Motor neuron (in vitro differentiated cells): ENCODE measurements around the gene XPOT. TPM values are rescaled to one million over a fixed set of nuclear protein-coding genes. Genes with fewer than 3 reads are reported as not detected.

Experiments used
- ATAC-seq, 8 experiments: fragments of 200-7000 bp; cut with Tn5 transposase; replicated peaks in 6 of 8; 2 replicates each; pipeline ENCODE4 v1.8.0; 2021; ENCODE audit warnings: mild to moderate bottlenecking in 8 of 8, moderate library complexity in 8 of 8
- H3K27ac ChIP-seq, 2 donors: fragments of 250-450 bp; sonication (Bioruptor Pico); 2 replicates each; pipeline ENCODE4 v1.9.0; 2021; ENCODE audit warnings: antibody characterized with exemption in 2 of 2, mild to moderate bottlenecking in 2 of 2, moderate library complexity in 1 of 2
- H3K4me1 ChIP-seq, 2 donors: fragments of 250-450 bp; sonication (Bioruptor Pico); replicated peaks in 1 of 2; 2 replicates each; pipeline ENCODE4 v1.6.1; 2021; ENCODE audit warnings: antibody characterized with exemption in 2 of 2, mild to moderate bottlenecking in 2 of 2, moderate library complexity in 1 of 2
- H3K4me3 ChIP-seq, 5 donors: fragments of 250-450 bp; sonication (Bioruptor Pico); 2 replicates each; pipeline ENCODE4 v1.9.0; 2021; ENCODE audit warnings: antibody characterized with exemption in 5 of 5, mild to moderate bottlenecking in 5 of 5, moderate library complexity in 4 of 5
- WGBS, 10 experiments: fragments of 450-650 bp; shearing (Covaris generic); methylation state at CpG; one replicate each; pipeline ENCODE4 v1.0.0; 2022; 5-methylcytosine and 5-hydroxymethylcytosine counted together
- in situ Hi-C, 9 experiments: fragments of 400-800 bp; cut with MboI; loops; one replicate each; pipeline ENCODE4 v1.15.0; 2021; ENCODE audit warnings: low sequenced_read_pairs in 9 of 9, low pct_unique_long_range_greater_than_20kb in 2 of 9; ENCODE audit not compliant: unreplicated experiment in 9 of 9
- total RNA-seq, 8 experiments: library from RNA; unstranded; fragments of 300-600 nt; gene quantifications; 2 replicates each; pipeline versions ENCODE4 v1.2.3 to v1.2.4, GENCODE V29; 2022

XPOT gene
- total RNA-seq, 8 experiments from 2014 or later, result 56.6 to 145 (median 74.6) TPM

DNA sequence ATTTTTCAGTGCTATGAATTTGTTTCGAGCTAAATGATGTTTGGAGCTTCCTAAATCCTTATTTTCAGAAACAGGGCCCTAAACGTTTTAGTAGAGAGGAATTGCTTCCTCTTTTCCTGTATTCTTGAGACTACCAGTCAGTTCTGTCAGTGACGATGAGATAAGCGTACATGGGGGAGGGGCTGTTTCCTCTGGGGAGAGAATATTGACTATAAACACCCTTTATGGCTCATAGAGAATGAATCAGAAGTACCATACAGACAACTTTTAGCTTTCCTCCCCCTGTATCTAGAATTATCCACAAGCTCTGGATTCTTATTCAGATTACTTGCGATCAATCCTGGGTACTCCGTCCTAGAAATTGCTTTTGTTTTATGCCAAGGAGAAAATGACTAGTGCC lies 52.8 kb downstream of the XPOT start:
- no peak overlapping the region for H3K27ac ChIP-seq
- 50 to 100% (median 73%) methylated on average over 2 to 6 of the region's 6 CpGs for WGBS, 10 experiments
- no peak for ATAC-seq

DNA sequence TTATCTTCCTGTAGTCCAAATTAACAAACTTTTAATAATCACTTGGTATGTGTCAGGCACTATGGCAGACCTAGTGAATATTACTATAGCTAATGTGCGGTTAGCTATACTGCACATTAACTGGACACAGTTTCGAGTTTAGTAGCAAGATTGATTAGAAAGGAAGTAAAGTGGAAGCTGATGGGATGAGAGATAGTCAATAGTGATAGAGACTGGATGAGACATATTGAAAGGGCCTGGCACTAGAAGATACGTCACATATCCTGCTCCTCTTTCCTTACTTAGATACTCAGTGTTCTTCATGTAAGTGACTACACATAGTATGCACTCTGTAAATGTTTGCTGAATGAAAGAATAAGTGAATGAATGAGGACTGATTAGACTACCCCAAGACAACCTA lies 53.3 kb downstream of the XPOT start:
- H3K27ac ChIP-seq, result no peak overlapping the region
- peaks cover 5 to 14% of the 10 kb centered on the region in 2 donors for H3K4me1 ChIP-seq
- H3K4me3 ChIP-seq, result no peak overlapping the region
- in situ Hi-C loops, result no loop called here
- no peak for ATAC-seq
- WGBS, 10 experiments, result 81 to 100% (median 94%) methylated on average over 1 to 3 of the region's 3 CpGs; no CpG with 5 or more reads in 2 of the 10 experiments

More for the DNA sequence above, 52.8 kb downstream of the XPOT start:
- Histone ChIP-seq H3K4me3 (no peak overlapping the region), H3K4me1 (peaks cover 5 to 14% of the 10 kb centered on the region in 2 donors)
- in situ Hi-C loops, result no loop called here

DNA sequence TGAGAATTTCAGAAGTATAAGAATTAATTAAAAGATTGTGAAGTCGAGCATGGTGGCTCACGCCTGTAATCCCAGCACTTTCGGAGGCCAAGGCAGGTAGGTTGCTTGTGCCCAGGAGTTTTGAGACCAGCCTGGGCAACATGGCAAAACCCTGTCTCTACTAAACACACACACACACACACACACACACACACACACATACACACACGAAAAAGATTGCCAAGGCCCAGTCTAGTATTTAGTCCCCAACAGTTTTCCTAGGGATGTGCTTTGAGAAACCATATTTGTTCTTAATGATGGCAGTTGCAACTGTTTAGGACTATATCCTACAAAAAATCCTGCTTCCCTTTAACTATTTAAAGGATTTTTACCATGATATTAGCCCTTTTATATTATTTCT lies 53.7 kb downstream of the XPOT start:
- H3K4me3 ChIP-seq, result no peak overlapping the region
- H3K27ac ChIP-seq, result no peak overlapping the region
- H3K4me1 ChIP-seq, result peaks cover 5 to 13% of the 10 kb centered on the region in 2 donors
- in situ Hi-C loops, result no loop called here
- ATAC-seq, result no peak
- WGBS, 10 experiments, result 57 to 100% (median 93%) methylated on average over 1 to 4 of the region's 4 CpGs; no CpG with 5 or more reads in 5 of the 10 experiments

DNA sequence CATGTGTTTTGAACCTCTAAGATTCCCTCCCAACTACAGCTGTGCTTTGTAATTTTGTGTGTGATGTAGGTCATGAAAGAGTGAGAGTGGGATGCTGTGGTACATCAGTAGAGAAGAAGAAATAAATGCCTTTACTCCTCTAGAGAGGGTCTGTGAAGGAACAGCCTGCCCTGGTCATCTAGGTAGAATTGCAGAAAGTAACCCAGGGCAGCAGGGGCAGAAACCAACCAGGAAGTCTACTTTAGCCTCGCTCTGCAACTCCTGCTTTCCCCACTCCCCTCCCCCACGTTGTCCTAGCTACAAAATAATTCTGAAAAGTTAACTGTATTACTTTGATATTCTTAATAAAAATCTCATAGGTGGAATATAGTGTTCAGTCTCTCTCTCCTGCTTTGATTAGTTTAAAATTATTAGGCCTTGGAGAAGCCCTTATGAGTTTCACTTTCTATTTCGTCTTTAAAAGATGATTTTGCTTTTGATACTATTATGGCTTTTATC lies 55.3 kb downstream of the XPOT start:
- Histone ChIP-seq H3K27ac (no peak overlapping the region), H3K4me3 (no peak overlapping the region), H3K4me1 (peaks cover 5% of the 10 kb centered on the region in 2 donors)
- peak in 3 of 8 experiments; percentile 20 to 49 (median 36) for ATAC-seq
- 5 to 100% (median 72%) methylated on average over 1 to 3 of the region's 3 CpGs for WGBS, 10 experiments
- in situ Hi-C loops, result no loop called here

DNA sequence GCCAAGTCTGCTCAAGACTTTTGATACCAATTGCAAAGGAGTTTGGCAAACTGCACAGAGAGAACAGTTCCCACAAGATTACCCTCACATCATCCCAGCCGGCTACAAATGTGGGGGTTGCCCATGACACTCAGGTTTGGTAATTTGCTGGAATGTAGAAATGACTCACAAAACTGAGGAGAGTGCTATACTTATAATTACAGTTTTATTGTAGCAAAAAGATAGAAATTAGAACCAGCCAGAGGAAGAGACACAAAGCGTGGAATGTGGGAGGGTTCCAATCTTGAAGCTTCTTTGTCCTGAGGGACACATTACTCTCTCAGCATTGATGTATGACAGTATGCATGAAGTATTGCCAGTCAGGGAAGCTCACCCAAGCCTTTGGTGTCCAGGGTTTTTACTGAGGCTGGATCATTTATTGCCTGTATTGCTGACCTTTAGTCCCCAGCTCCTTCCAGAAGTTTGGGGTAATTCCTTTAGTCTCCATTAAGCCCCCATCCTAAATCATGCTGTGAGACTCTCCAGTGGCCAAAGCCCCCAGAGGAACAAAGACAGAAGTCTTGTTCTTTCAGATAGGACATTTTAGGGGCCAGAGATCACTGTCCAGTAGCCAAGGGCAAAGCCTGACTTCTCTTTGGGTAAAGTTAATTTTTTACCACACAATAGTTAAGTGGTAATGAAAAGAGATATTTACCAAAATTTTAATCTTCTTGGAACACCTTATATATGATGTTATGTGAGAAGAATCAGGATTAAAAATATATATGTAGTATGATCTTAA lies 57.6 kb downstream of the XPOT start:
- in situ Hi-C loops, result no loop called here
- H3K27ac ChIP-seq, result no peak overlapping the region
- H3K4me1 ChIP-seq, result peaks cover 5% of the 10 kb centered on the region in 2 donors
- H3K4me3 ChIP-seq, result no peak overlapping the region
- WGBS, 10 experiments, result 0 to 100% (median 36%) methylated on average over 1 to 2 of the region's 2 CpGs; no CpG with 5 or more reads in 2 of the 10 experiments
- peak in 7 of 8 experiments; percentile 32 to 80 (median 62) for ATAC-seq

DNA sequence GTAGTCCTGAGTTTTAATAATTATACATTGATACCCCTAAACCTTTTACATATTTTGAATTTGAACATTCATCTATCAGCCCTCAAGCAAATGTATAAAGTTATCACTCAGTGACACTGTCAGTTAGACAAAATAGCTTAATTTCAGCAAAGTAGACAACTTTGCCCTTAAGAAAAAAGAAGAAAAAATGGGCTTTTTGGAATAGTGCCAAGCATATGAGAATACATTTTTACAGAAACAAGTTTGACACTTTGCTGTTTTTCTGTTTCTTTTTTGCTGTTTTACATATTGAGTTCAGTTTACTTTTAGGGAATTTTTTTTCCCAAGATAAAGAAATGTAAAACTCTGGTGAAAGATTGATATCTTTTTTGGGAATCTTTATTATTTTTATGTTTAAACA lies 62.0 kb downstream of the XPOT start:
- H3K27ac ChIP-seq, result no peak overlapping the region
- in situ Hi-C loops, result no loop called here
- ATAC-seq, result no peak
- no peak overlapping the region for H3K4me3 ChIP-seq
- peaks cover 5% of the 10 kb centered on the region in 2 donors for H3K4me1 ChIP-seq

DNA sequence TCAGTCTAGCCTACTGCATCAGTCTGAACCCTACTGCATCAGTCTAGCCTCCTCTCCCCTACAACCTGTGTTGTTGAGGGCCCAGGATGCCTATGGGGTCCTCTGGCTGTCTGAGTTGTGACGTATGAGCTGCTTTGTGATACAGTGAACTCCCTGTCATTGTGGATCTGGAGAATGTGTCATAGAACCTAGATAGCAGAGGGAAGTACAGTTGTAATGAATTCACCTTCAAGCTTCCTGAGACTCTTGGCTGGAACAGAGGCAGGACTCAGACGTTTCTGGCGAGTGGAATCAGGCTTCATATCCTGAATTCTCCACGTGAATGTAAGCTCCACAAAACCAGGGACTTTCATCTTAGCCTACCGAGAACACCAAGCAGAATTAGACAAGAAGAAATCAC lies 64.8 kb downstream of the XPOT start:
- Histone ChIP-seq H3K27ac (no peak overlapping the region), H3K4me3 (no peak overlapping the region), H3K4me1 (no peaks in the 10 kb centered on the region)
- no peak for ATAC-seq
- in situ Hi-C loops, result no loop called here
- WGBS, 10 experiments, result 71 to 100% (median 85%) methylated on average over 1 to 5 of the region's 5 CpGs; no CpG with 5 or more reads in 4 of the 10 experiments

DNA sequence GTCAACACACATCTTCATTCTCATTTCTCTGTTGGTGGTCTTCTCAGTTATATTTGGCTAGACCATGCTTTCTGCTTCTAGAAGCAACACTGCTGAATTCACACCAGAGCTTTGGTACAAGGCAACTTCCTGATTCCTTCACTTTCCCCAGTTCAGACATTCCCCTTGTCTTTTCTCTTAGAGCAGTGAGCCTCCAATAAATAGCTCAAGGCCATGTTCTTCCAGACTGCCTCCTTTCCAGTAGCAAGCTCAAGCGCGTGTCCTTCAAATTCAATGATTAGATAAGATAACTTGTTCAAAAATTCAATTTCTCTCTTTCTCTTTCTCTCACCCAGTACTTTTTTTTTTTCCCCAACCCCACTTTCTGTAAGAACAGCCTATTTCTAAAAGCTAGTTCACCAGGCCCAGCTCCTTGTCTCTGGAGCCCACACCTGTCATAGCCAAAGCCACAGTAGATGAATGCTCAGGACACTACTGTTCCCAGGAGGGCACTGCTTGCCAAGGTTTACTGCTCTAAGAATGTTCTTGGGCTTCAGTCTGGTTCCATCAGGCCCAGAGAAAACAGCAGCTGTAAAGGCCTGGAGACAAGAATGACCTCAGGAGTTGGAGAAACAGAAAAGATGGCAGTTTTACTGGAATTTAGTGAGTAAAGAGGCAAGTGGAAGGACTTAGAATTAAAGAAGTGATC lies 65.4 kb downstream of the XPOT start:
- no peak for ATAC-seq
- H3K4me3 ChIP-seq, result no peak overlapping the region
- H3K27ac ChIP-seq, result no peak overlapping the region
- in situ Hi-C loops, result no loop called here
- H3K4me1 ChIP-seq, result no peaks in the 10 kb centered on the region
- 90 to 100% (median 100%) methylated on average over 1 to 2 of the region's 2 CpGs; no CpG with 5 or more reads in 3 of the 10 experiments for WGBS, 10 experiments

DNA sequence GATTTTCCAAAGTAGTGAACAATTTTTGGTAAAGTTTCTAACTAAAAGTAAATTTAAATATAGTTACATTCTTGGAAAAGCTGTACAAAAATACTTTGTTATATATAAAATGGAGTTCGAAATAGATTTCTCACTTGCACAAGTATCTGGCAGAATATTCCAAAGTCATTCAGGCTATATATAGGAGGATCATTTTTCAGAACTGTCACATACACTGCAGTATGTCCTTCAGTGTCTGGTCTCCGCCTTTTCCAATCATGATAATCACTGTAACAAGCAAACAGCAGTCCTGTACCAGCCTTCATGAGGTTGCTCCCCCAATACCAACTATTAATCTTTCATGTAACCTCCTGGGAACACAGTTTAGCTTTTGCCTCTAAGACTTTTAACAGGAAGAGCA lies 66.3 kb downstream of the XPOT start:
- ATAC-seq, result no peak
- H3K27ac ChIP-seq, result no peak overlapping the region
- H3K4me3 ChIP-seq, result no peak overlapping the region
- in situ Hi-C loops, result no loop called here
- no peaks in the 10 kb centered on the region for H3K4me1 ChIP-seq
- 95 to 100% (median 100%) methylated on average over 1 to 2 of the region's 2 CpGs; no CpG with 5 or more reads in 1 of the 10 experiments for WGBS, 10 experiments

DNA sequence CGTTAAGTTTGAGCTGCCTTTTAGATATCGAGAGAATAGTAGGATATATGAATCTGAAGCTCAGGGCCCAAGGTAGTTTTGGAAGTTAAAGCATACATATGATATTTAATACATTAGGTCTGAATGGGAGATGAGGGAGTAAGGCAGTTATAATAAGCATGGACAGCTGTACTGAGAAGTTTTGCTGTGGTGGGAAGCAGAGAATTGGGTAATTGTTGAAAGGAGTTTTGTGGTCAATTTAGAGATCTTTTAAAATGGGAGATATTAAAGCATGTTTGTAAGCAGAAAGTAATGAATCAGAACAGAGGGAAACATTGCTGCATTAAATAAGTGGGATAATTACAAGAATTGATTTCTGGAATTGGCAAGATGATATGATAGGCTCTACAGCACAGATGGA lies 69.0 kb downstream of the XPOT start:
- WGBS, 10 experiments, result 93 to 100% (median 97%) methylated on average over 1 to 2 of the region's 2 CpGs; no CpG with 5 or more reads in 4 of the 10 experiments
- no peaks in the 10 kb centered on the region for H3K4me1 ChIP-seq
- no peak overlapping the region for H3K4me3 ChIP-seq
- no peak overlapping the region for H3K27ac ChIP-seq
- ATAC-seq, result no peak
- in situ Hi-C loops, result no loop called here

DNA sequence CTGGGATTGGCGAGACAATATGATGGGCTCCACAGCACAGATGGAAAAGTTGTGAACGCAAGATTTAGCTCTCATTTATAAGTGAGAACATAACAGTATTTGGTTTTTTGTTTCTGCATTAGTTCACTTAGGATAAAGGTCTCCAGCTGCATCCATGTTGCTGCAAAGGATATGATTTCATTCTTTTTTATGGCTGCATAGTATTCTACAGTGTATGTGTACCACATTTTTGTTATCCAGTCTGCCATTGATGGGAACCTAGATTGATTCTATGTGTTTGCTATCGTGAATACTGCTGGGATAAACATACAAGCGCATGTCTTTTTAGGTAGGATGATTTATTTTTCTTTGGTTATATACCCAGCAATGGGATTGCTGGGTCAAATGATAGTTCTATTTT lies 71.3 kb downstream of the XPOT start:
- ATAC-seq, result no peak
- WGBS, 10 experiments, result 93 to 100% (median 100%) methylated on average over 2 to 4 of the region's 4 CpGs; no CpG with 5 or more reads in 1 of the 10 experiments
- in situ Hi-C loops, result no loop called here
- Histone ChIP-seq H3K4me3 (no peak overlapping the region), H3K27ac (no peak overlapping the region), H3K4me1 (no peaks in the 10 kb centered on the region)

DNA sequence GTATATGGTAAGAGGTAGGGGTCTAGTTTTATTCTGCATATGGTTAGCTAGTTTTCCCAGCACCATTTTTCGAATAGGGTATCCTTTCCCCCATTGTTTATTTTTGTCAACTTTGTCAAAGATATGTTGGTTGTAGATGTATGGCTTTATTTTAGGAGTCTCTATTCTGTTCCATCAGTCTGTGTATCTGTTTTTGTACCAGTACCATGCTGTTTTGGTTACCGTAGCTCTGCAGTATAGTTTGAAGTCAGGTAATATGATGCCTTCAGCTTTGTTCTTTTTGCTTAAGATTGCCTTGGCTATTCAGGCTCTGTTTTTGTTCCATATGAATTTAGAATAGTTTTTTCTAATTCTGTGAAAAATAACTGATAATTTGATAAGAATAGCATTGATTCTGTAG lies 72.7 kb downstream of the XPOT start:
- H3K4me1 ChIP-seq, result no peaks in the 10 kb centered on the region
- no peak for ATAC-seq
- 83 to 100% (median 100%) methylated on average over 1 to 2 of the region's 2 CpGs for WGBS, 10 experiments
- in situ Hi-C loops, result no loop called here
- H3K4me3 ChIP-seq, result no peak overlapping the region
- H3K27ac ChIP-seq, result no peak overlapping the region

DNA sequence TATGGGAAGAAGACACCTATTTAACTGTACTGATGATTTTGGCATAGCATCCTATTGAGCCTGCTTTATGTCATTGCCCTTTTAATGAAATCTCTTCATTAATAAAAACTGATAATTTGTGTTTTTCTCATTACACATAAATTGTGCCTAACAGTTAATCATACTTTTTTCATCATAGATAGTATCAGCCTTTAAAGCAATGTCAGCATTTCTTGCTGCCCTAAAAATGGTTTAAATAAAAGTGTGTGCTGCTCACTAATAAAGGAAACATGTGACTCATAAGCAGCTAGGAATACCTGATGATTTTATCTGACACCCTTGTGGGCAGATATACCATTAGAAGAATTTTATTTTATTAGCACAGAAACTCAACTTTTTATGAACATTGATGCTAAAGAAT lies 74.5 kb downstream of the XPOT start:
- Histone ChIP-seq H3K4me3 (no peak overlapping the region), H3K4me1 (no peaks in the 10 kb centered on the region), H3K27ac (no peak overlapping the region)
- ATAC-seq, result no peak
- in situ Hi-C loops, result no loop called here
